K562 (cell line): ENCODE results near the gene NUCB2. TPM values are rescaled to one million over a fixed set of nuclear protein-coding genes. Genes with fewer than 3 reads are reported as not detected.

Experiments
- ATAC-seq: fragments of 200-7000 bp; cut with Tn5 transposase; 3 replicates; pipeline ENCODE4 v1.9.1; 2020; ENCODE audit warnings: moderate library complexity
- BruUV-seq: library from RNA; stranded (reverse); fragments of 400-500 nt; replicated peaks from 2 replicates; lab custom pipeline; 2021; lab: Mats Ljungman, UMichigan
- CTCF ChIA-PET: fragments of 300-600 bp; formaldehyde crosslinking; extraction: SDS; loops from one replicate; lab custom pipeline; 2021; ENCODE audit warnings: low intra/inter-chr PET ratio; lab: Yijun Ruan, JAX
- POLR2A ChIA-PET: fragments of 300-600, 350-650 bp; sonication (Branson Sonifier 250); formaldehyde crosslinking; extraction: SDS; loops from one replicate; lab custom pipeline; 2021; ENCODE audit warnings: antibody characterized with exemption, inconsistent platforms; lab: Yijun Ruan, JAX
- DNase-seq, 4 experiments: peaks; one replicate each; pipeline versions ENCODE4 v3.0.0 to v3.0.0-alpha.2; 2011 to 2018; ENCODE audit warnings: low spot score in 3 of 4, mixed read lengths in 3 of 4; ENCODE audit errors: extremely low read depth in 1 of 4
- FAIRE-seq: peaks from 2 replicates; lab custom pipeline; 2011; peaks lifted over from hg19 to GRCh38; lab: Jason Lieb, UNC
- H2AFZ ChIP-seq: 2 replicates; pipeline ENCODE4 v1.6.0; 2011; ENCODE audit warnings: low read depth, low read length, control low read depth, inconsistent platforms
- H3K27ac ChIP-seq: fragments of 200-600 bp; 3 replicates; pipeline ENCODE4 v1.8.0; 2011; ENCODE audit warnings: low read depth, mild to moderate bottlenecking, control low read depth, inconsistent platforms, low read length, moderate library complexity, mixed read lengths; ENCODE audit errors: extremely low read depth
- H3K27me3 ChIP-seq, 2 experiments: fragments of 300-600 bp in 1 of 2; 2 replicates in 1 of 2; 3 replicates in 1 of 2; pipeline versions ENCODE4 v1.6.0 to v1.8.0; 2011; ENCODE audit warnings: inconsistent platforms in 2 of 2, low read length in 2 of 2, mild to moderate bottlenecking in 1 of 2, mixed read lengths in 1 of 2, moderate library complexity in 1 of 2; ENCODE audit not compliant: control insufficient read depth in 2 of 2, insufficient read depth in 2 of 2
- H3K36me3 ChIP-seq: fragments of 300-600 bp; 3 replicates; pipeline ENCODE4 v1.8.0; 2011; ENCODE audit warnings: mild to moderate bottlenecking, low read length, inconsistent platforms; ENCODE audit not compliant: control insufficient read depth, insufficient read depth
- H3K4me1 ChIP-seq, 2 experiments: fragments of 200-600 bp in 1 of 2; replicated peaks in 1 of 2; 2 replicates in 1 of 2; 3 replicates in 1 of 2; pipeline versions ENCODE4 v1.5.1 to v1.8.0; 2011; ENCODE audit warnings: inconsistent platforms in 2 of 2, low read length in 2 of 2, mild to moderate bottlenecking in 1 of 2, mixed read lengths in 1 of 2, moderate library complexity in 1 of 2; ENCODE audit not compliant: control insufficient read depth in 2 of 2, insufficient read depth in 2 of 2
- H3K4me2 ChIP-seq: 2 replicates; pipeline ENCODE4 v1.6.1; 2011; ENCODE audit warnings: low read length, control low read depth, inconsistent platforms, mixed read lengths; ENCODE audit not compliant: insufficient read depth
- H3K4me3 ChIP-seq: fragments of 200-600 bp; sonication (generic), shearing (Covaris generic); 2 replicates; pipeline ENCODE4 v1.5.1; 2016; ENCODE audit warnings: control low read depth, inconsistent platforms
- H3K79me2 ChIP-seq: fragments of 200-600 bp; 3 replicates; pipeline ENCODE4 v1.8.0; 2011; ENCODE audit warnings: low read length, inconsistent platforms; ENCODE audit not compliant: control insufficient read depth, insufficient read depth
- H3K9ac ChIP-seq, 2 experiments: 2 replicates each; pipeline versions ENCODE4 v1.6.0 to v1.6.1; 2011; ENCODE audit warnings: low read depth in 2 of 2, low read length in 2 of 2, control low read depth in 1 of 2, inconsistent platforms in 1 of 2, mild to moderate bottlenecking in 1 of 2, mixed read lengths in 1 of 2; ENCODE audit not compliant: insufficient read depth in 1 of 2
- H3K9me1 ChIP-seq: one replicate; pipeline ENCODE4 v1.6.0; 2011; ENCODE audit warnings: inconsistent platforms, mild to moderate bottlenecking, low read length, moderate library complexity; ENCODE audit not compliant: control insufficient read depth, insufficient read depth
- H3K9me3 ChIP-seq: replicated peaks from 2 replicates; pipeline ENCODE4 v1.5.1; 2011; ENCODE audit warnings: low read depth, low read length, inconsistent platforms; ENCODE audit not compliant: control insufficient read depth, insufficient read depth
- H4K20me1 ChIP-seq: replicated peaks from 2 replicates; pipeline ENCODE4 v1.6.1; 2011; ENCODE audit warnings: low read length, inconsistent platforms, mixed read lengths; ENCODE audit not compliant: control insufficient read depth, insufficient read depth
- CREB5 ChIP-seq: fragments of 250-450 bp; sonication (Bioruptor Pico); IDR thresholded peaks from 2 replicates; pipeline ENCODE4 v1.5.0; 2020; ENCODE audit warnings: mild to moderate bottlenecking
- EGR1 ChIP-seq: fragments of 450-650 bp; conservative IDR thresholded peaks from 2 replicates; pipeline ENCODE4 v1.6.1; 2017; ENCODE audit warnings: mild to moderate bottlenecking
- FOS ChIP-seq: IDR thresholded peaks from 3 replicates; pipeline ENCODE4 v1.6.1; 2011; ENCODE audit not compliant: insufficient read length; ENCODE audit errors: extremely low read depth
- FOXJ2 ChIP-seq: fragments of 200-800 bp; sonication (Bioruptor generic); IDR thresholded peaks from 2 replicates; pipeline ENCODE4 v1.6.1; 2016; ENCODE audit warnings: missing genetic modification characterization, missing compliant biosample characterization
- GABPB2 ChIP-seq: fragments of 250-450 bp; sonication (Bioruptor Pico); conservative IDR thresholded peaks from 2 replicates; pipeline ENCODE4 v1.5.1; 2021; ENCODE audit warnings: mild to moderate bottlenecking
- NFXL1 ChIP-seq: fragments of 450-650 bp; formaldehyde crosslinking; IDR thresholded peaks from 2 replicates; pipeline ENCODE4 v1.4.0; 2021; ENCODE audit warnings: mild to moderate bottlenecking
- RUNX1 ChIP-seq: sonication (generic); IDR thresholded peaks from 2 replicates; pipeline ENCODE4 v1.6.1; 2016; ENCODE audit warnings: antibody characterized with exemption, low read depth
- TEAD4 ChIP-seq, 2 experiments: sonication (generic) in 1 of 2; formaldehyde crosslinking in 1 of 2; IDR thresholded peaks; 2 replicates each; pipeline versions ENCODE4 v1.6.1 to v1.8.0; 2012 to 2022; ENCODE audit warnings: borderline replicate concordance in 1 of 2, inconsistent platforms in 1 of 2, low read length in 1 of 2, mild to moderate bottlenecking in 1 of 2, missing genetic modification reagents in 1 of 2
- TOE1 ChIP-seq, 2 experiments: fragments of 450-650 bp in 1 of 2; sonication (generic) in 1 of 2; formaldehyde crosslinking in 1 of 2; IDR thresholded peaks; 2 replicates each; pipeline versions ENCODE4 v1.7.1 to v1.8.0; 2016 to 2022; ENCODE audit warnings: borderline replicate concordance in 2 of 2, mild to moderate bottlenecking in 2 of 2, antibody characterized with exemption in 1 of 2, inconsistent platforms in 1 of 2, low read depth in 1 of 2, missing genetic modification reagents in 1 of 2, moderate library complexity in 1 of 2
- ZBTB1 ChIP-seq: sonication (generic); formaldehyde crosslinking; IDR thresholded peaks from 2 replicates; pipeline ENCODE4 v1.8.1; 2023; ENCODE audit warnings: missing genetic modification reagents, low read depth, mild to moderate bottlenecking, borderline replicate concordance
- ZKSCAN3 ChIP-seq: fragments of 250-450 bp; sonication (Bioruptor Pico); IDR thresholded peaks from 2 replicates; pipeline ENCODE4 v1.4.0; 2020
- ZNF551 ChIP-seq: fragments of 250-450 bp; sonication (Bioruptor Pico); IDR thresholded peaks from 2 replicates; pipeline ENCODE4 v1.5.0; 2021; ENCODE audit warnings: mild to moderate bottlenecking, moderate library complexity
- ZNF584 ChIP-seq: fragments of 200-800 bp; sonication (Bioruptor generic); IDR thresholded peaks from 2 replicates; pipeline ENCODE4 v1.6.1; 2016; ENCODE audit warnings: low read depth, mild to moderate bottlenecking, missing genetic modification characterization, missing compliant biosample characterization
- WGBS: fragments of 100-300 bp; shearing (Covaris generic); methylation state at CpG from one replicate; pipeline ENCODE4 v1.1.6; 2016; ENCODE audit warnings: low coverage, mixed read lengths; ENCODE audit not compliant: insufficient coverage; ENCODE audit errors: missing lambda C conversion rate; 5-methylcytosine and 5-hydroxymethylcytosine counted together
- in situ Hi-C: fragments of 300-500 bp; cut with MboI; formaldehyde crosslinking; loops from 4 replicates; pipeline ENCODE4 v1.15.0; 2018; ENCODE audit warnings: inconsistent platforms, mixed read lengths
- intact Hi-C: fragments of 100-400 bp; cut with micrococcal nuclease; formaldehyde crosslinking; loops from 2 replicates; pipeline ENCODE4 v1.14.2; 2022
- polyA plus RNA-seq, 8 experiments: library from polyadenylated mRNA; depleted of rRNA in 4 of 8; stranded (reverse) in 5 of 8; unstranded in 3 of 8; fragments of >200 nt; fragmentation: Nextera tagmentation in 2 of 8; fragmentation: Illumina TruSeq in 1 of 8; extraction: Ambion mirVana in 2 of 8; extraction: Trizol in 1 of 8; gene quantifications; 2 replicates each; pipeline versions ENCODE4 v1.2.1 to v1.2.3, GENCODE V29; 2011 to 2014; ENCODE audit warnings: inconsistent platforms in 1 of 8, missing spikeins in 1 of 8
- total RNA-seq, 7 experiments: library from RNA; depleted of rRNA in 6 of 7; stranded (reverse); fragments of >200 nt in 6 of 7; fragmentation: Illumina TruSeq in 2 of 7; extraction: Trizol in 2 of 7; gene quantifications; 2 replicates each; pipeline versions ENCODE4 v1.2.1 to v1.2.3, GENCODE V29; 2011 to 2021; ENCODE audit warnings: low replicate concordance in 1 of 7

The NUCB2 gene
- total and polyA plus RNA-seq, 9 of the 15 experiments (the other 6 are each of a cell fraction or from before 2014, with no cell fraction given): 54.0 to 108 (median 84.6) TPM

DNA sequence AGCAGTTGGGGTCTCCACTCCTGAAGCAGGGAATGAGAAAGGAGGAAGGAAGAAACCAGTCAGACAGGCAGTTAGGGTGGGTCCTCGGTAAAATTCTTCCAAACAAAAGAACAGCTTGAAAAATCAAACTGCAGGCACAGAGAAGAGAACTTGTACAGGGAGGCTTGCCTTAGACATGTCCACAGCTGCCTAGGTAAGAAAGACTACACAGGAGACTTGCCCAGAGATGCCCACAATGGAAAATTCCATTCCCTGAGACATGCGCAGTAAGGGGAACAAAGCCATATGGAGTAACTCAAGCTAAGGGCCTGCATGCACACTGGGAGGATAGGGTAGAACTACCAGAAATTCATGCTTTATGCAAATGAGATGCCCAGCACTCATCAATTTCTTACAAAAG is 102.1 kb downstream of the NUCB2 start:
- Histone ChIP-seq H3K4me2 (no peak overlapping the region), H3K27ac (no peak overlapping the region), H3K36me3 (peaks cover 70% of the 10 kb centered on the region; the same call in 2 of the 3 replicates), H3K27me3 (no peaks in the 10 kb centered on the region), H3K9me1 (no peaks in the 10 kb centered on the region), H2AFZ (no peak overlapping the region), H3K9ac (no peak overlapping the region), H3K9me3 (no peaks in the 10 kb centered on the region), H3K4me1 (no peaks in the 10 kb centered on the region), H4K20me1 (no peaks in the 10 kb centered on the region), H3K4me3 (no peak overlapping the region), H3K79me2 (no peaks in the 10 kb centered on the region)
- in situ Hi-C loops (no loop called here), intact Hi-C loops (no loop called here)
- TF ChIP-seq NFXL1: no peak
- TF ChIP-seq TOE1 (IDR thresholded peaks at IDR 0.05; ENCODE audit: borderline replicate concordance): no peak
- no peak for TF ChIP-seq TOE1 (CRISPR knock-in tag; IDR thresholded peaks at IDR 0.05; ENCODE audit: borderline replicate concordance, low read depth)
- TF ChIP-seq ZNF551 (CRISPR knock-in tag): no peak
- TF ChIP-seq ZKSCAN3: no peak
- TF ChIP-seq EGR1: no peak
- no peak for TF ChIP-seq GABPB2 (CRISPR knock-in tag)
- TF ChIP-seq ZBTB1 (CRISPR knock-in tag): no peak
- TF ChIP-seq CREB5 (CRISPR knock-in tag): no peak
- no peak for TF ChIP-seq FOS
- TF ChIP-seq TEAD4 (IDR thresholded peaks at IDR 0.05; ENCODE audit: low read length): no peak
- no peak for TF ChIP-seq TEAD4 (CRISPR knock-in tag; IDR thresholded peaks at IDR 0.05; ENCODE audit: borderline replicate concordance)
- TF ChIP-seq RUNX1: no peak
- no peak for TF ChIP-seq ZNF584 (CRISPR knock-in tag)
- TF ChIP-seq FOXJ2 (tag): no peak
- ATAC-seq: no peak
- ChIA-PET CTCF (no interaction called here), POLR2A (interaction anchor here (1.0 kb wide), 1 partner anchor 18 kb away, joined by 6 read pairs; no protein-coding TSS in a partner anchor)
- FAIRE-seq: no peak
- BruUV-seq: TSS peak; percentile 4
- no peak for DNase-seq
- WGBS: 58% methylated on average over 2 of the region's 2 CpGs
